Testis (tissue), 3 donors: ENCODE measurements around the gene MED27. TPM values are rescaled to one million over a fixed set of nuclear protein-coding genes. Genes with fewer than 3 reads are reported as not detected.

Experiments
- DNase-seq: peaks from one replicate; pipeline ENCODE4 v3.0.0-alpha.2; 2019
- H3K27ac ChIP-seq, 2 donors: fragments of 200-600 bp; sonication (generic); one replicate each; pipeline ENCODE4 v1.5.1; 2019
- H3K27me3 ChIP-seq: fragments of 200-600 bp; sonication (generic); one replicate; pipeline ENCODE4 v1.5.1; 2019
- H3K36me3 ChIP-seq: fragments of 200-600 bp; sonication (generic); one replicate; pipeline ENCODE4 v1.5.1; 2017; ENCODE audit warnings: low read depth; ENCODE audit errors: missing control alignments
- H3K4me1 ChIP-seq: fragments of 200-600 bp; sonication (generic); one replicate; pipeline ENCODE4 v1.5.1; 2019
- H3K4me3 ChIP-seq, 2 donors: fragments of 200-600 bp; sonication (generic); one replicate each; pipeline ENCODE4 v1.5.1; 2017 to 2019
- H3K9me3 ChIP-seq: fragments of 200-600 bp; sonication (generic); one replicate; pipeline ENCODE4 v1.5.1; 2017
- POLR2A ChIP-seq: fragments of 450-650 bp; IDR thresholded peaks from one replicate; pipeline ENCODE4 v1.6.1; 2017; ENCODE audit warnings: antibody characterized with exemption, mild to moderate bottlenecking, moderate library complexity
- WGBS, 2 donors: methylation state at CpG; one replicate each; pipeline ENCODE4 v1.1.5; 2018; 5-methylcytosine and 5-hydroxymethylcytosine counted together
- intact Hi-C: fragments of 100-400 bp; cut with DNase I; formaldehyde crosslinking; loops from one replicate; pipeline ENCODE4 v1.15.1; 2023; ENCODE audit warnings: low total_unique reads
- polyA plus RNA-seq: library from polyadenylated mRNA; stranded (reverse); fragments of 350-450 nt; fragmentation: Illumina TruSeq; extraction: RNeasy Lipid Tissue Mini Kit (QIAGEN cat#74804); gene quantifications from one replicate; pipeline ENCODE4 v1.2.3, GENCODE V29; 2014; ENCODE audit warnings: low read depth, low replicate concordance; ENCODE audit not compliant: insufficient read depth
- total RNA-seq, 2 donors: library from RNA; depleted of rRNA; stranded (reverse); fragments of >200 nt; gene quantifications; one replicate each; pipeline ENCODE4 v1.2.3, GENCODE V29; 2016
- TF ChIP-seq, protein P1 (sequence below), 3 experiments: fragments of 450-650 bp in 2 of 3; fragments of 200-600 bp in 1 of 3; sonication (generic) in 1 of 3; IDR thresholded peaks; one replicate each; pipeline ENCODE4 v1.5.1; 2016 to 2019; ENCODE audit warnings: antibody characterized with exemption in 3 of 3, mild to moderate bottlenecking in 2 of 3, moderate library complexity in 1 of 3

MED27 gene
- total and polyA plus RNA-seq, 3 donors from 2014 or later, result 30.7 to 45.0 (median 33.7) TPM

DNA sequence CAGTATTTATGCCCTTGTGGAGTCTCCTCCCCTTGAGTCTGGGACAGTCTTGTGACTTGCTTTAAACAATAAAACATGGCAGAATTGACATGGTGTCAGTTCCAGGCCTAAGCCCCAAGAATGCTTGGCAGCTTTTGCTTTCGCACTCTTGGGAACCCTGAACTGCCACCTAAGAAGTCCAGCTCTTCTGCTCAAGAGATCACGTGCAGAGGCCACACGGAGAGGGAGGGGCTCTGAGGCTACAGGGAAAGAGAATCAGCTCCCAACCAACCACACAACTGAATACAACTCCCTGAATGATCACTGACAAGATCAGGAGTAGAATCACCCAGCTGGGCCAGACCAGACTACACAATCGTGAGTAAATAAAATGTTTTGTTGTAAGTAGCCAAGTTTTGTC lies 97.6 kb downstream of the MED27 start:
- intact Hi-C loops, result no loop called here
- TF ChIP-seq POLR2A, result no peak
- TF ChIP-seq, protein P1, sequence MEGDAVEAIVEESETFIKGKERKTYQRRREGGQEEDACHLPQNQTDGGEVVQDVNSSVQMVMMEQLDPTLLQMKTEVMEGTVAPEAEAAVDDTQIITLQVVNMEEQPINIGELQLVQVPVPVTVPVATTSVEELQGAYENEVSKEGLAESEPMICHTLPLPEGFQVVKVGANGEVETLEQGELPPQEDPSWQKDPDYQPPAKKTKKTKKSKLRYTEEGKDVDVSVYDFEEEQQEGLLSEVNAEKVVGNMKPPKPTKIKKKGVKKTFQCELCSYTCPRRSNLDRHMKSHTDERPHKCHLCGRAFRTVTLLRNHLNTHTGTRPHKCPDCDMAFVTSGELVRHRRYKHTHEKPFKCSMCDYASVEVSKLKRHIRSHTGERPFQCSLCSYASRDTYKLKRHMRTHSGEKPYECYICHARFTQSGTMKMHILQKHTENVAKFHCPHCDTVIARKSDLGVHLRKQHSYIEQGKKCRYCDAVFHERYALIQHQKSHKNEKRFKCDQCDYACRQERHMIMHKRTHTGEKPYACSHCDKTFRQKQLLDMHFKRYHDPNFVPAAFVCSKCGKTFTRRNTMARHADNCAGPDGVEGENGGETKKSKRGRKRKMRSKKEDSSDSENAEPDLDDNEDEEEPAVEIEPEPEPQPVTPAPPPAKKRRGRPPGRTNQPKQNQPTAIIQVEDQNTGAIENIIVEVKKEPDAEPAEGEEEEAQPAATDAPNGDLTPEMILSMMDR (IDR thresholded peaks at IDR 0.05), result no peak
- WGBS, 2 donors, result 86 to 93% methylated on average over 4 of the region's 4 CpGs
- no peak overlapping the region for H3K4me3 ChIP-seq
- H3K27me3 ChIP-seq, result no peaks in the 10 kb centered on the region
- H3K4me1 ChIP-seq, result no peaks in the 10 kb centered on the region
- H3K36me3 ChIP-seq, result no peaks in the 10 kb centered on the region
- no peaks in the 10 kb centered on the region for H3K9me3 ChIP-seq
- H3K27ac ChIP-seq, result no peak overlapping the region
- no peak for DNase-seq

DNA sequence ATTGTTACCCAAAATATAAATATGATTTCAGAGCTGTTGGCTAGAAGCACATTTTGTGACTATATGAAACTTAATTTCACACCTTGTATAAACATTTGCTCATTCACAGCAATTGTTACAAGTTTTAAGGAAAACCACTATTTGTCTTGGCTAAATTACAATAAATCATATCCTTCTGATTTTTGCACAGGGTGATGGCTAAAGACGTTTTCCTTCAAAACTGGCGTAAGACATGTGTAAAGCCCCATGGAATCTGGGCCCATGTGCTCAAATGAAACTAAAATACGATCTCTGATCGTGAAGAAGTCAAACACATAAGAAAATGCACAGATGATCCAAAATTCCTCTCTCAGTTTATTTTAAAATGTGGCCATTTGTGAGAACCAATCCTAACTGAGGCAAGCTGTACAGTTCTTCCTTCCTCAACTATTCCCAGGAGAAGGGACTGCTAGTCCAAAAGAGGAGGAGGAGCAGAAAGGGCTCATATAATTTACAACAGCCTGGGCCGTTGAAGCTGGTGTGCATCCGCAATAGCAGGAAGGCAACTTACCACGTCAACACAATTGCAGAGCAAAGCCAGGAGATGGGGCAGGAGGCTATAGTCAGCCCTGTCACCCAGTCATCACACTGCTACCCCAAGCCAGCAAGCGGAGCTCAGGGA lies 98.4 kb downstream of the MED27 start:
- H3K27me3 ChIP-seq, result no peaks in the 10 kb centered on the region
- no peaks in the 10 kb centered on the region for H3K4me1 ChIP-seq
- intact Hi-C loops, result no loop called here
- no peak overlapping the region for H3K4me3 ChIP-seq
- WGBS, 2 donors, result 45 to 64% methylated on average over 8 of the region's 8 CpGs
- no peak for DNase-seq
- TF ChIP-seq, protein P1 (IDR thresholded peaks at IDR 0.05), result no peak
- no peak for TF ChIP-seq POLR2A
- no peak overlapping the region for H3K27ac ChIP-seq
- no peaks in the 10 kb centered on the region for H3K36me3 ChIP-seq
- H3K9me3 ChIP-seq, result no peaks in the 10 kb centered on the region

DNA sequence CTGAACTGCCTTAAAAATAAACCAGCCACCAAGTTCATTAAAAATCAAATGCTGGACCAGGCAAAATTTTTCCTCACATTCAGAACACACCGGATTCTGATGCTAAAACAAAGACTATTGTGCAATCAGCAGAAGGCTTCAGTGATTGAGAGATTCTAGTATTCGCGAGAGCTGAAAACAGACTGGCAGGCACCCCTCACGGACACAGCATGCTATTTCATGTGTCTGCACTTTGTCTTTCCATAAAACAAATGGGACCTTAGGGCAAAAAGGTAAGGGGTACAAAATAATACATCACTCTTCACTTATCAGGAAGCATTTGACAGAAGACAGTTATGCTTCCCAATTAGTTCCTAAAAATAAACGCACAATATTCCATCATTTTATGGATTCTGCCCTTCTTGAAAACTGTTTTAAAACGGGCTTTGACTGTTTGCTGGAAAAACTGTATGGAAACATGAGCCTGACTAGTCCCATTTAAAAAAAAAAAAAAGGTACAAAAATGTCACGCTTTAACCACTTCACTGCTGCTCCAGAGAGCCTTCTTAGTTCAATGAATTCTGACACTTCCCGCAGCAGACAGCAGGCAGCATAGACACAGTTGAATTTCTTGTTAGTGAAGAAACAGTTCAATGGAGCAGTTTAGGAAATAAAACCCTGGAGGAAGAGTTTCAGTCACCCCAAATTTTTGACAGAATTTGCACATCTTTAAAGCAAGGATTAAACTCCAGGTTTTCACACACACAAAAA lies 99.2 kb downstream of the MED27 start:
- Histone ChIP-seq H3K27me3 (no peaks in the 10 kb centered on the region), H3K4me1 (no peaks in the 10 kb centered on the region), H3K4me3 (no peak overlapping the region), H3K9me3 (no peaks in the 10 kb centered on the region), H3K36me3 (no peaks in the 10 kb centered on the region), H3K27ac (no peak overlapping the region)
- DNase-seq, result no peak
- no peak for TF ChIP-seq POLR2A
- TF ChIP-seq, protein P1 (IDR thresholded peaks at IDR 0.05), result no peak
- 63 to 70% methylated on average over 8 of the region's 8 CpGs for WGBS, 2 donors
- intact Hi-C loops, result no loop called here

DNA sequence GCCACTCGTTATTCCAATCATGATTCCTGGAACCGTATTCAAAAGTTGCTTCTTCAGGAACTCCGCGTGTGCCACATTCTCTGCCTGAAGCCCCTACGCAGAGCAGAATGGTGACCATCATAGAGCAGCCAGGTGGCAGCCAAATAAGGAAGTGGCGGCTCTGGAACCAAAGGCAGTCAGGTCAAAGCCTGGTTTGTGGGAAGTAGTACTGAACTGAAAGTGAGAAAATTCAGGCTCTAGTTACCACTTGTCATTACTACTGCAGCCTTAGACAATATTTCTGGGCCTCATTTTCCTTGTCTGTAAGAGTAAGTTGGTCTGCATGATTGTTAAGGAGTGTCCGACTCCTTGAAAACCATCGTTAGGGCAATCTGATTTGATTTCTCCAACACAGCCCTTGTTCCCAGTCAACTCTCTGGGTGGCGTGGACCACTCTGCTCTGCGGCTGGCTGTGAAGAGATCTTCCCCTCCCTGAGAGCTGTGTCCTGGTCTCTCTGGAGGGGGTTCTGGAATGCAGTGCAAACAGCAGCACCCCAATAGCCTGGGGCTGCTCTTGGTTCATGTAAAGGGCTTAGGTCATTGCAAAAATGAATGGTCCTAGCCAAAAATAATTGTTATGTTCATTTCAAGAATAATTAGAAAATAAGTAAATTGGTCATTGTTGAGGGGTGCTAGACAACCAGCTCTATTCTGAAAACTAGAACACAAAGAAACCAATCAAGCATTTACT lies 102.4 kb downstream of the MED27 start:
- no peak for DNase-seq
- WGBS, 2 donors, result 85 to 93% methylated on average over 10 of the region's 10 CpGs
- no peaks in the 10 kb centered on the region for H3K9me3 ChIP-seq
- no peak overlapping the region for H3K4me3 ChIP-seq
- no peak overlapping the region for H3K27ac ChIP-seq
- TF ChIP-seq POLR2A, result no peak
- TF ChIP-seq, protein P1 (IDR thresholded peaks at IDR 0.05), result no peak
- H3K27me3 ChIP-seq, result no peaks in the 10 kb centered on the region
- no peaks in the 10 kb centered on the region for H3K36me3 ChIP-seq
- H3K4me1 ChIP-seq, result no peaks in the 10 kb centered on the region
- intact Hi-C loops, result no loop called here
